ENCODE measurements around the gene EPN1.

EPN1 gene

GRCh38 chr19:55673889-55674288 is 1.1 kb upstream of the EPN1 start:
- no peak for TF ChIP-seq ZNF274 (IDR thresholded peaks at IDR 0.05; ENCODE audit: low read depth, low read length)
- no peak overlapping the region for H3K4me3 ChIP-seq (ENCODE audit: low read length)

DNA sequence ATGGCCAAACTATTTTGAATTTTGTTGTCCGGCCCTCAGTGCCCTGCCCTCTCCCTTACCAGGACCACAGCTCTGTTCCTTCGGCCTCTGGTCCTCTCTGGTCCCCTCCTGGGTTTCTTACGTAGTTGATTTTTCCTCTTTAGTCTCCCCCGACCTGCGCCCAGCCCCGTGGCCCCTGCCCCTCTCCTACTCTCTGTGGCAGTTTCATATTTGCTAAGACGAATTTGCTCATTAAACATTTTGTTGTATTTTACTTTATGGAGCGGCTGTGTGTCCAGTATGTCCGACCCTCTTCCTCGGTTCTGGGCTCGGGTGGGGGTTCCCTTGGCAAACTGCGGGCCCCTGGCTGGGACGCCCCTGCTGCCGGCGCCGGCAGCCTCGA is 576 bp upstream of the EPN1 start:
- no peak for TF ChIP-seq ZNF274 (IDR thresholded peaks at IDR 0.05; ENCODE audit: low read depth, low read length)
- peak overlapping the region; percentile 32 for H3K4me3 ChIP-seq (ENCODE audit: low read length)

DNA sequence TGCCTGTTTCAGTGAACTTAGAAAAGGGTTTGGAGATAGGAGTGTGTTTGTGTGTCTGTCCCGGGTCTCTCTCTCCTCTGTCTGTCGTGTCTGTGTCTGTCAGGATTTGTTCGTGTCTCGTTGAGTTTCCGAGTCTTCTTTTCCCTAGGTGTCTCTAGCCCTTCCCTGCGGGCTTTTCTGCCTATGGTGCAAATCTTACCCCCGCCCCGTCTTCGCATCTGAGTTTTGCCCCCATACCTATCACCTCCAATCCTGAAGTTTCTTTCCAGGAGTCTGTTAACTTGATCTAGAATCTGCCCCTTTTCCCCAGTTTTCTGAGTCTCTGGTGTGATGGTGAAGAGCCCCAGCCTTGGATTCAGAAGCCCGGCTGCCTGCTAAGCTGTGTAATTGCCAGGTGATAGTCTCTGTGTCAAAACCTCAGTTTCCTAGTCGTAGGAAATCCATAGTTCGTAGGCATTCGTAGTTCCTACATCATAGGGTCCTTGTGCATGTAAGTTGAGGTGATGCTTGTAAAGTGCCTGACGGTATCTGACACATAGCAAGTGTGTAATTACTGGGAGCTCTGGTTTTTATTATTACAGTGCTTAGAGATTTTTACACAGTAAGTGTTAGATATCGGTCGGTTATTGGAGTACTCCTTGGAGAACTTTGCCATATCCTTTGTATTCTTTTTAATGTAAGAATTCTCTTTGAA is 782 bp downstream of the EPN1 start:
- H3K4me3 ChIP-seq (ENCODE audit: low read length), result peak overlapping the region; percentile 84
- no peak for TF ChIP-seq ZNF274 (IDR thresholded peaks at IDR 0.05; ENCODE audit: low read depth, low read length)

DNA sequence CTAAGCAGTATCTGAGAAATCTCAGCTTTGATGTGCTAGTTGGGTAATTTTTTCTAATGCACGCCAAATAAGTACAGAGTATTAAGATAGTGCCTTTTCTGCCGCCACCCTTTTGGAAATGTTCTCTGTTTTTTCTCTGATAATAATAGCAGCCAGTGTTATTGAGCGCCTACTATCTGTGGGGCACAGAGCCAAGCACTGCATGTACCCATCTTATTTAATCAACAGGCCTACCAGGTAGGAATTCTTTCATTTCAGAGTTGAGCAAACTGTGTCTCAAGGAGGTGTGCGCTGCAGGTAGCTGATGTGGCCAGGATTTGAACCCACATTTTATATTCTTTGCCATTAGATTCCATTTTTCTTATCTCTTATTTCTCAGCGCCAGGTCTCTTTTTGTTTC is 1.4 kb downstream of the EPN1 start:
- TF ChIP-seq ZNF274 (IDR thresholded peaks at IDR 0.05; ENCODE audit: low read depth, low read length), result no peak
- peak overlapping the region; percentile 84 for H3K4me3 ChIP-seq (ENCODE audit: low read length)

- no peak for TF ChIP-seq ZNF274 (IDR thresholded peaks at IDR 0.05; ENCODE audit: low read depth, low read length)
- peak overlapping the region; percentile 84 for H3K4me3 ChIP-seq (ENCODE audit: low read length)
Observed at GRCh38 chr19:55676889-55677505, 2.0 kb downstream of the EPN1 start.

DNA sequence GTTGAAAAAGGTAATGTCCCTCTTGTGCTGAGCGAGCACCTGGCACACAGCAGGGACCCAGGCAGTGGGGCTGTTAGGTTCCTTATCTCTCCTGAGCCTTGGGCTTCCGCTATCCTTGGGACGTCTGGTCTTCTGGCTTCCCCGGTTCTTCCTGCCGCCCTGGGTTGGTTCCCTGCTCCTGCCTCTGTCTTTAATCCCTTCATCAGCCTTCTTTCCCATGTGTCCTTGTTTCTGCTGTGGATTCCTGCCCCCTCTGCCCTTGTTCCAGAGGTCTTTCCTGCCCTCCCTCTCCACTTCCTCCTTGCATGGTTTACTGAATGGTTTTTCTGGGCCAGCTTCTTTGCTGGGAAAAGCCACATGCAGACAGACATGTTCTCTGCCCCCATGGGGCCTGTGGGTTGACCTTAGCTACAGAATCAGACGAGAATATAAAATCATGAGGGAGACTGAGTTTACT is 2.6 kb downstream of the EPN1 start:
- H3K4me3 ChIP-seq (ENCODE audit: low read length), result peak overlapping the region; percentile 84; the same call in 1 of the 2 replicates
- TF ChIP-seq ZNF274 (IDR thresholded peaks at IDR 0.05; ENCODE audit: low read depth, low read length), result no peak

- peak overlapping the region; percentile 84; the same call in 1 of the 2 replicates for H3K4me3 ChIP-seq (ENCODE audit: low read length)
- TF ChIP-seq ZNF274 (IDR thresholded peaks at IDR 0.05; ENCODE audit: low read depth, low read length), result no peak
Observed at GRCh38 chr19:55678121-55678671, 3.2 kb downstream of the EPN1 start.

- no peak overlapping the region for H3K4me3 ChIP-seq (ENCODE audit: low read length)
- TF ChIP-seq ZNF274 (IDR thresholded peaks at IDR 0.05; ENCODE audit: low read depth, low read length), result no peak
Observed at GRCh38 chr19:55679343-55680257, 4.6 kb downstream of the EPN1 start.

DNA sequence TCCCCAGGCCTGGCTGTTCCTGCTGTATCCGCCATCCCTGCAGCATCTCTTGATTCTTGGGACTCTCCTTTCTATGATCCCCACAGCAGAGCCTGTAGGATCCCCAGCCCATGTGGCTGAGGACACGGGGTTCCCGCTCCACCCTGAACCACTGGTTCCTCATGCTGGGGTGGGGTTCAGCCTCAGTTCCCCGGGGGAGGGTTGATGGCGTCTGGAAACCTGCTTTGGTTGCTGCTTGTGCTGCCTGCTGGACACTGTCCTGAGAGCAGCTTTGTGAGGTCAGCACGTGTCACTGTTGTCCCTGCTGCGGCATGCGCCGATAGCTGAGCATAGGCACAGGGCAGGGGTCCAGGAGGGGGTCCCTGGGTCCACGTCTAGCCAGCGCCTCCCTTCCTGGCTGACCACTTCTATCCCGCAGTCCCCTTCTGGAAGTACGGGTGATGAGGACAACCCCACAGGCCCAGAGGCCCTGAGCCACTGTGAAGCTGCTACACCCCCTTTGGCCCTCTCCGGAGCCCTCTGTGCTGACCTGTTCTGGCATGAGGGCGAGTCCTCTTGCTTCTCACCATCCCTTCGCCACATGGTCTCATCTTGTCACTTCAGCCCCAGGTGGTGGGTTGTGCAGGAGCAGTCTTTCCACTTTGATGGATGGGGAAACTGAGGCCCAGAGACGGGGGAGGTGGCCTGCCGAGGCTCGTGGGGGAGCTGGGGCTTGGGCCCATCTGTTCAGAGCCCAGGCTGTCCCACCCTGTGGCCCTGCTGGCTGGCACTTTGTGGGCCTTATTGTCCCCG is 5.5 kb downstream of the EPN1 start:
- no peak overlapping the region for H3K4me3 ChIP-seq (ENCODE audit: low read length)
- TF ChIP-seq ZNF274 (IDR thresholded peaks at IDR 0.05; ENCODE audit: low read depth, low read length), result no peak

DNA sequence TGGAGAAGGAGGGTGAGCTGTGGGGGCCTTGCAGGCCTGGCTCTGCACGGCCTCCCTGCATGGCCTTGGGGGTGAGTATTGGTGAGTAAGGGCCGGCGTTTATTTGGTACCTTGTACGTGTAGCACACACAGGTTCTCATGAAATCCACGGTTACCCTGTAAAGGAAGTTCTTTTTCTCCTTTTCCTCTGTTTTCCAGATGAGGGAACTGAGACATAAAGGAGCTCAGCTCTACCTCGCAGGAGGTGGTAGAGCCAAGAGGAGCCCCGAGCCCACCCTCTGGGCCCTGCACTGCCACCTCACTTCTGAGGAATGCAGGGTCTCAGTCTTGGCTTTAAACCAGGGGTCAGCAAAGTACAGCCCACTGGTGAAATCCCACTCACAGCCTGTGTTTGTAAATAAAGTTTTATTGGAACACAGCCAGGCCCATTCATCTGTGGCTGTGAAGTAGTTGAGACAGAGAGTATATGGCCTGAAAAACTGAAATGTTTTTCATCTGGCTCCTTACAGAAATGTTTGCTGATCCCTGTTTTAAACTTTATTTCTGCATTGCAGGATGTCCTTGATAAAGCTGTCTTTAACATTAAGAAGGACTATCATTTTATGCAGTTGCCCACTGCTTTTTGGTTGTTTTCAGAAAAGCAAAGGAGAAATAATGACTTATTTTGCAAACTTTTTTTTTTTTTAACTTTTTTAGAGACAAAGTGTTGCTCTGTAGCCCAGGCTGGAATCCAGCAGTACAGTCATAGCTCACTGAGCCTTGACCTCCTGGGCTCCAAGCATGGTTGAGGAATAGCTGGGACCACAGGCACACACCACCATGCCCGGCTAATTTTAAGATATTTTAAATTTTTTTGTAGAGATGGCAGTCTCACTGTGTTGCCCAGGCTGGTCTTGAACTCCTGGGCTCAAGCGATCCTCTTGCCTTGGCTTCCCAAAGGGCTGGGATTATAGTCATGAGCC is 6.4 kb downstream of the EPN1 start:
- H3K4me3 ChIP-seq (ENCODE audit: low read length), result no peak overlapping the region
- TF ChIP-seq ZNF274 (IDR thresholded peaks at IDR 0.05; ENCODE audit: low read depth, low read length), result no peak

DNA sequence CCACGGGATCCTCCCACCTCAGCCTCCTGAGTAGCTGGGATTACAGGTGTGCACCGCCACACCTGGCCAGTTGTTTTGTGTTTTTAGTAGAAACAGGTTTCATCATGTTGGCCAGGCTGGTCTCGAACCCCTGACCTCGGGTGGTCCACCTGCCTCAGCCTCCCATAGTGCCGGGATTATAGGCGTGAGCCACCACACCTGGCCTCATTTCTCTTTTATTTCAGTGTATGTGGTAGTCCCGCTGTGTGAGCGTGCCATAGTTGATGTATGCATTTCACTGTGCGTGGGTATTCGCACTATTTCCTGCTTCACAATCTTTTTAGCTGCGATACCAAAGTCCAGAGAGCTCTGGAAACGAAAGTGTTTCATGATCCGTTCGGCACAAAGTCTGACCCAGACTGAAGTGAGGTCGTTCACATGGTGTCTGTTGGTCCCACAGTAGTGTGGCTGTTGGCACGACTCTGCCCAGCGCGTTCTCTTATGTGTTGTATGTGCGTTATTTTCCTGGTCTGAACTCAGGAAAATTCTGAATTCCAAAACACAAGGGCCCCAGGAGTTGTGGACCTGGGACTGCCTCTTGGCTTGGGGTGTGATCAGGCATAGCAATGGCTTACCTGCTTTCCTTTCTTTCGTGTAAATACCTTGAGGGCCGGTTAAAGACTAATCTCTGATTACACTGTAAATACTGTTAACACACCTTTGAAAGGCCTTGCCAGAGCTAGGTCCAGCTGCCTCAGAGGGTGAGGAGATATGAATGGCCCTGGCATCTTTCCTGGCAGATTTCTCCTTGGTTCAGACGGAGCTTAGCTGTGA is 8.6 kb downstream of the EPN1 start:
- H3K4me3 ChIP-seq (ENCODE audit: low read length), result no peak overlapping the region
- TF ChIP-seq ZNF274 (IDR thresholded peaks at IDR 0.05; ENCODE audit: low read depth, low read length), result no peak
